ACC112 (cell line): ENCODE measurements around the gene FRMD5.

Experiments
- H2AFZ ChIP-seq: fragments of 200-600 bp; sonication (generic); one replicate; pipeline ENCODE4 v1.6.0; 2017; ENCODE audit warnings: antibody characterized with exemption, low read length; ENCODE audit not compliant: unreplicated experiment
- H3K27ac ChIP-seq: fragments of 200-600 bp; sonication (generic); 2 replicates; pipeline ENCODE4 v1.5.1; 2014; ENCODE audit warnings: low read depth, mild to moderate bottlenecking, antibody characterized with exemption, low read length, moderate library complexity
- H3K27me3 ChIP-seq: fragments of 200-600 bp; sonication (generic); 2 replicates; pipeline ENCODE4 v1.6.1; 2014; ENCODE audit warnings: mild to moderate bottlenecking, antibody characterized with exemption, low read length, moderate library complexity, mixed read lengths; ENCODE audit not compliant: insufficient read depth
- H3K36me3 ChIP-seq: fragments of 200-600 bp; sonication (generic); 2 replicates; pipeline ENCODE4 v1.6.1; 2016; ENCODE audit warnings: mild to moderate bottlenecking, antibody characterized with exemption, low read length, moderate library complexity, mixed read lengths; ENCODE audit not compliant: insufficient read depth
- H3K4me1 ChIP-seq: fragments of 200-600 bp; sonication (generic); one replicate; pipeline ENCODE4 v1.6.1; 2016; ENCODE audit warnings: low read length, mixed read lengths; ENCODE audit not compliant: insufficient read depth, unreplicated experiment, control insufficient read depth
- H3K4me3 ChIP-seq: fragments of 200-600 bp; sonication (generic); 2 replicates; pipeline ENCODE4 v1.5.1; 2014; ENCODE audit warnings: mild to moderate bottlenecking, low read depth, low read length
- H3K79me2 ChIP-seq: fragments of 200-600 bp; sonication (generic); one replicate; pipeline ENCODE4 v1.6.0; 2016; ENCODE audit warnings: low read length; ENCODE audit not compliant: control insufficient read depth, unreplicated experiment, insufficient read depth

FRMD5 gene

DNA sequence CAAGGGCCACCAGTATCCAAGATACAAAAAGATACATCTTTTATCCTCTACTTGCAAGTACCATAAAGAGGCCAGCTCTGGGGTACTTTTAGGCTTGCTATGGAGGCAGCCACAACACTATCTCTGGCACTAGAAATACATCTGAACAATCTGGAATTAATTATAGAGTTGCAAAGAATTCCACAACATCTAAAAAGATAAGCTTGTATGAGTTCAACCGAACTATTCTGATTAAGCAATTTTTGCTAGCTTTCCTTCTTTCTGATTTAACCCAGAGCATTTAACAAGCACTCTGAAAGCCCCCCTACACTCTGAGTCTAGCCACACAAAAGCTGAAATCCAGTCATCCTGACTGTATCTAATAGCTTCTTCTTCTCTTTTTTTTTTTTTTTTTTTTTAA, 95.4 kb downstream of the FRMD5 start:
- no peaks in the 10 kb centered on the region for H3K27me3 ChIP-seq
- H3K79me2 ChIP-seq = no peaks in the 10 kb centered on the region
- H2AFZ ChIP-seq = no peak overlapping the region
- no peaks in the 10 kb centered on the region for H3K36me3 ChIP-seq
- no peak overlapping the region for H3K27ac ChIP-seq
- H3K4me3 ChIP-seq = no peak overlapping the region
- peaks cover 41% of the 10 kb centered on the region for H3K4me1 ChIP-seq

DNA sequence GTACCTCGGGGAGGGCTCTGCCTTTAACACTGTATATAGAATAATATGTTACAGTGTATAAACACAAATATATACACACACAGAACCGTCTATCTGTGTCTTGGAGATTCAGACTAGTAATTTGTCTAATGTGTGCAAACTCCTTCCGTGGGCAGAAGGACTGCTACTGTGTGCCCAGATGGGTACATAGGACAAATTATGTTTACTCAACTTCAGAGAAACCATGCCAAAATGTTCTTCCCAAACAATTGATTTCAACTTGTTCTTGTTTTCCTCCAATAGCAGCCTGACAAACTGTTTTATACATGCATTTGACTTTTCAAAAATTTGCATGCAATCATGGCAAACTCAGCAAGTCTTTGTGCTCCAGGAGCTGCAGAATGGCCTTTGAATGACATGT, 97.5 kb downstream of the FRMD5 start:
- no peak overlapping the region for H3K27ac ChIP-seq
- no peak overlapping the region for H3K4me3 ChIP-seq
- no peaks in the 10 kb centered on the region for H3K36me3 ChIP-seq
- no peak overlapping the region for H2AFZ ChIP-seq
- peaks cover 39% of the 10 kb centered on the region for H3K4me1 ChIP-seq
- no peaks in the 10 kb centered on the region for H3K79me2 ChIP-seq
- H3K27me3 ChIP-seq = no peaks in the 10 kb centered on the region

DNA sequence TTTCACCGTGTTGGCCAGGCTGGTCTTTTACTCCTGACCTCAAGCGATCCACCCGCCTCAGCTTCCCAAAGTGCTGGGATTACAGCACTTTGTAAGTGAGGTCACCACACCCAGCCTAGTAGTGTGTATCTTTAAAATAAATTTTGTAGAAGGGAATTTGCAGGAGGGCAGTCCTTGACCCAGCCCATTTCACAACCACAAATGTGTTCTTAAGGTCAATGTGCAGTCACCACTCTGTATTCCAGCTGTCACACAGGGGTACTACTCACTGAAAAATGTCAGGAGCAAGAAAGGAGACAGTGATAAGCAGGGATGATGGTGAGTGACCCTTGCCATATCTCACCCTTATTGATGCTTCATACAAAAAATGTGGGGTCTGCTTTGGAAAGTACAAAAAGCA, 98.5 kb downstream of the FRMD5 start:
- Histone ChIP-seq H3K27me3 (no peaks in the 10 kb centered on the region), H3K79me2 (no peaks in the 10 kb centered on the region), H3K4me3 (no peak overlapping the region), H3K36me3 (no peaks in the 10 kb centered on the region), H3K4me1 (peaks cover 40% of the 10 kb centered on the region), H3K27ac (no peak overlapping the region), H2AFZ (no peak overlapping the region)

DNA sequence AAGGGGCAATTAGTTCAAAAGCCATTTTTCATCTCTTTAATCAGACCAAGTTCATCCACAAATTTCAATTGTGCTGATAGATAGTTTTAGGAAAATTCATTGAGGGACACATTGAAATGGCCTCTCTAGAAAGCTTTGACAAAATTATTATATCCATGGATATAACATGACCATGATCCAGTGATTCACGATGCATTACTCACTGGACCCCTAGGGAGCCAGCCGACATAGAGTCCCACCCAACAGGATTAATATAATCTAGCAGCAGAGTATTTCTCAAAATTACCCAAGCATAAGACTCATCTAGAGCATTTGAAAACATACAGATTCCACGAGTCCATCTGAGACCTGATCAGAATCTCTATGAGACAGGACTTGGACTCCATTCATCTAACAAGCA, 100.3 kb downstream of the FRMD5 start:
- no peaks in the 10 kb centered on the region for H3K27me3 ChIP-seq
- H3K79me2 ChIP-seq = no peaks in the 10 kb centered on the region
- no peaks in the 10 kb centered on the region for H3K36me3 ChIP-seq
- peaks cover 32% of the 10 kb centered on the region for H3K4me1 ChIP-seq
- H3K27ac ChIP-seq = peak overlapping the region; percentile 28; the same call in 1 of the 2 replicates
- H2AFZ ChIP-seq = no peak overlapping the region
- no peak overlapping the region for H3K4me3 ChIP-seq

DNA sequence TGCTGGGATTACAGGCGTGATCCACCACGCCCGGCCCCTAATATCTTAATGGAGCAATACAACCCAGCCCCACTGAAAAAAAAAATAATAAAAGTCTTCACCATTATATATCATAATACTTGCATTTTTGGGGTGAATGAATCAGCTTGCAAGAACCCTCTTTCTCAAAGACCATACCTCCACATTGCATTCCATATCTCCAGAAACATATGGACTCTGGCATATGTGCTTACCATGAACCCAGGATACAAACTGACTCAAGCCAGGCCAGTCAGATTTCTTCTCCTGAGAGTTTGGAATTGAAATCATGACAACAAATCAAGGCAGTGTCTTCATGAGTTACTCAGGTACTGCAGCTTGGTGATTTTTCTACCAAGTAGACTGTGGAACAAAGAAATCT, 101.2 kb downstream of the FRMD5 start:
- H2AFZ ChIP-seq = no peak overlapping the region
- H3K79me2 ChIP-seq = no peaks in the 10 kb centered on the region
- peaks cover 25% of the 10 kb centered on the region for H3K4me1 ChIP-seq
- no peaks in the 10 kb centered on the region for H3K36me3 ChIP-seq
- peak overlapping the region; percentile 28; the same call in 1 of the 2 replicates for H3K27ac ChIP-seq
- H3K4me3 ChIP-seq = no peak overlapping the region
- no peaks in the 10 kb centered on the region for H3K27me3 ChIP-seq

DNA sequence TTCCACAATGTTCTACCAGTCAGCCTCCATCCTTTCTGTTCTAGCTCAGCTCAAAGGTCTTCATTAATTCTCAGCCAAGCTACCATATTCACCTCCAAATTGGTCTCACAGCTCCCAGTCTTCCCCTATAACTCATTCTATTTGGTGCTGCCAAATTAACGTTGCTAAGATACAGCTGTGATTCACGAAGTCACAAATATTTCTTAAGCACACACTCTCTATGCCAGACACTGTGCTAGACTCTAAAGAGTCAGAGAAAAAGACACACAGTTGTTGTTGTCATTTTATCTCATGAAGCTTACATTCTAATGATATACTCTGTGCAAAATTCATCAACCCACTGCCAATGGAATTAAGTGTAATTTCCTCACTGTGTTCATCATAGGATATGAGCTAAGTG, 102.8 kb downstream of the FRMD5 start:
- Histone ChIP-seq H3K36me3 (no peaks in the 10 kb centered on the region), H3K79me2 (no peaks in the 10 kb centered on the region), H2AFZ (no peak overlapping the region), H3K27ac (peak overlapping the region; percentile 42; the same call in 1 of the 2 replicates), H3K4me1 (peaks cover 38% of the 10 kb centered on the region), H3K4me3 (no peak overlapping the region), H3K27me3 (no peaks in the 10 kb centered on the region)

DNA sequence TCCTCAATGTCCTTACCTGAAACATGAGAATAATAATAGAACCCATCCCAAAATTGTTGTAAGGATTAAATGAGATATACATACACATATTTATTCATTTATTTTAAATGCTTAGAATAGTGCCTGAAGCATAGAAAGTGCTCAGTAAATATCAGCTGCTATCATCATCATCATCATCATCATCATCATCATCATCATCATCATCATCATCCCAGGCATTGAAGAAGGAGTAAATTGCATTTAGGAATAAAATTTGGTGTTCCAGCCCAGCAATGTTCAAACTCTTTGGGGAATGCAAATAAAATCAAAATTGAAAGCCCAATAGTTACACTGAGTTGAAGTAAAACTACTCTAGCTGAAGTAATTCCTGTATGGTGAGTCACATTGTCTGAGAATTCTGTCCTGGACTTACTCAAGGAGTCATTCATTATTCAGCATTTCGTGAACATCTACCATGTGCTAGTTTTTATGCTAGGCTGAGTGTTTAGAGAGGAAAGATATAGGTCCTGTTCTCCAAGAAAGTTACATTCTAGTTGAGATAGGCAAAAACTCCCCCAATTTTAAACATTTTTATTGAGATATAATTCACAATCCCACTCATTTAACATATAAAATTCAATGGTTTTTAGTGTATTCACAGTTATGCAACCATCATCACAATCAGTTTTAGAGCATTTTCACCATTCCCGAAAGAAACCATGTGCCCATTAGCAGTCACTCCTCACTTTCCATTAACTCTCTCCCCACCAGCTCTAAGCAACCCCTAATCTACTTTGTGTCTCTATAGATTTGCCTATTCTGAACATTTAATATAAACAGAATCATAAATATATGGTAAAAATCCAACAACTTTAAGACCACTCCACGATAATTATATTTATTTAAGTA, 107.2 kb downstream of the FRMD5 start:
- Histone ChIP-seq H3K4me1 (peaks cover 53% of the 10 kb centered on the region), H3K27ac (peak overlapping the region; percentile 74), H3K36me3 (no peaks in the 10 kb centered on the region), H2AFZ (no peak overlapping the region), H3K79me2 (no peaks in the 10 kb centered on the region), H3K27me3 (no peaks in the 10 kb centered on the region), H3K4me3 (no peak overlapping the region)

DNA sequence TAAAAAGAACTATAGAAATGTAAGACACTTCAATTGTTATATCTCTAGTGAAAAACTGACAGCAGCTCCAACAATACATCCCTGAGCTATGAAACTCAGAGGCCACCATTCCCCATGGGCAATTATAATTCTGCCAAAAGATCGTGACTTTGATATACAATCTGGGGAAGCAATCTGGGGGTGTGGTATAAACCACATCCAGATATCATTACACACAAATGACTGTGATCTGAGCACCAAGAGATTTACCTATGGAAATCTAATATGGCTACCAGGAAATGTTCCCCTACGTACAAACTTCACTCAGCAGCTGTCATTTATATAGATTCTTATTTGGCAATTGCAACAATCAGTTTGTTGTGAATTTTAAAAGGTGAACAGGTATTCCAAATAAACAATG, 110.3 kb downstream of the FRMD5 start:
- Histone ChIP-seq H3K36me3 (no peaks in the 10 kb centered on the region), H3K27me3 (no peaks in the 10 kb centered on the region), H3K27ac (peak overlapping the region; percentile 36), H3K4me3 (no peak overlapping the region), H2AFZ (peak overlapping the region; percentile 11), H3K79me2 (no peaks in the 10 kb centered on the region), H3K4me1 (peaks cover 66% of the 10 kb centered on the region)

DNA sequence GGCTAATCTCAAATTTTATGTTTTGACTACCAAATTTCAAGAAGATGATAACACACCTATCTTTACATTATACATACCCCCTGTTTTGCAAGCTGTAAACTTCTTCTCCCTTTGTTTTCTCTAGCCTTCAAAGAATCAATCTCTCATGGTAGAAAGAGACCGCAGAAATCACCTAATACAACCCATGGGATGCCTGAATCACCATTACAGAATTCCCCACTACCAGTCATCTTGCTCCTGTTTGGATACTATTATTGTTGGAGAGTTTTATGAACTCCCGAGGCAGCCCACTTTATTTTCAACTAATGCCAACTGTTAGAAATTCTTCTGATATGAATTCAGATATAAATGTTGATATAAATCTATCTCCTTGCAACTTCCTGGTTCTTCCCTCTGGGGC, 110.9 kb downstream of the FRMD5 start:
- no peak overlapping the region for H3K4me3 ChIP-seq
- H3K79me2 ChIP-seq = no peaks in the 10 kb centered on the region
- H2AFZ ChIP-seq = peak overlapping the region; percentile 11
- H3K4me1 ChIP-seq = peaks cover 66% of the 10 kb centered on the region
- H3K36me3 ChIP-seq = 0 out of 2 replicates have a peak, but pooled peaks cover 4% of the 10 kb centered on the region
- peak overlapping the region; percentile 36 for H3K27ac ChIP-seq
- no peaks in the 10 kb centered on the region for H3K27me3 ChIP-seq

DNA sequence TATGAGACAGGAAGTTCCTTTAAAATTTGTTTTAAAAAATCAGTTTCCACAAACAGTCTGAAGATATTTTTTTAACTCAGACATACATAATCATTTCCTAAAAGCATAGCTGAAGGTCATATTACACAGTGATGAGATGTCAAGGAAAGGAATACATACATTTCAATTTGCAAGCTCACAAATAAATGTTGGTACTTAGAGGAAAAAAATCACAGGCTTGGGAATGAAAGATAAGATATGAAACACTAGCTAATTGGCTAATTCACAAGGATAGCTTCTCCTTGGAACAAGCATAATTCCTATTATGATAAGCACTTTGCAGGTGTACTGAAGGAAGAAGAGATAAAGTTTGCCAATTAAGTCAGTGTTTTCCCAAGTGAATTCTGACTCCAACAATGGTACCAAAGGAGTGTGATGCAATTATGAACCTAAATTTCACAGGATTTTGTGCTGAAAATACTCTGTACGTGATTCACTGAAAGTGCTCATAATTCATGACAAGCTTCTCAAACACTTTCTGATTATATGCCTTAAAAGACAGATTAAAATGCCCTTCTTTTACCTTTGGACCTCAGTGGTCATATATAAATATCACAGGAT, 112.4 kb downstream of the FRMD5 start:
- peaks cover 15% of the 10 kb centered on the region; the same call in 1 of the 2 replicates for H3K36me3 ChIP-seq
- H3K79me2 ChIP-seq = no peaks in the 10 kb centered on the region
- peak overlapping the region; percentile 27; the same call in 1 of the 2 replicates for H3K4me3 ChIP-seq
- H3K4me1 ChIP-seq = peaks cover 58% of the 10 kb centered on the region
- H2AFZ ChIP-seq = peak overlapping the region; percentile 52
- H3K27me3 ChIP-seq = no peaks in the 10 kb centered on the region
- H3K27ac ChIP-seq = peak overlapping the region; percentile 77
